HepG2 (cell line): ENCODE measurements around the gene ARL5B. TPM values are rescaled to one million over a fixed set of nuclear protein-coding genes. Genes with fewer than 3 reads are reported as not detected.

Experiments used
- ATAC-seq: fragments of 200-7000 bp; cut with Tn5 transposase; 3 replicates; pipeline ENCODE4 v1.9.1; 2020; ENCODE audit warnings: mild to moderate bottlenecking, moderate library complexity
- BruUV-seq: library from RNA; stranded (reverse); fragments of 400-500 nt; replicated peaks from 2 replicates; lab custom pipeline; 2021; lab: Mats Ljungman, UMichigan
- CTCF ChIA-PET: fragments of 300-600 bp; formaldehyde crosslinking; extraction: SDS; loops from one replicate; lab custom pipeline; 2021; ENCODE audit warnings: low total read pairs, inconsistent platforms, low intra/inter-chr PET ratio; lab: Yijun Ruan, JAX
- POLR2A ChIA-PET: fragments of 350-600 bp; sonication (Branson Sonifier 250); formaldehyde crosslinking; loops from one replicate; lab custom pipeline; 2020; ENCODE audit warnings: antibody characterized with exemption, inconsistent platforms; lab: Yijun Ruan, JAX
- DNase-seq: peaks from one replicate; pipeline ENCODE4 v3.0.0-alpha.2; 2015; ENCODE audit warnings: low spot score
- FAIRE-seq: peaks from 3 replicates; lab custom pipeline; 2011; peaks lifted over from hg19 to GRCh38; lab: Jason Lieb, UNC
- H2AFZ ChIP-seq: one replicate; pipeline ENCODE4 v1.6.1; 2011; ENCODE audit warnings: low read length, inconsistent platforms
- H3K27ac ChIP-seq: fragments of 300-600 bp; 3 replicates; pipeline ENCODE4 v1.8.0; 2011; ENCODE audit warnings: mixed run types, mild to moderate bottlenecking, mixed read lengths, low read length, inconsistent platforms; ENCODE audit not compliant: insufficient read depth; ENCODE audit errors: extremely low read length
- H3K27me3 ChIP-seq, 2 experiments: fragments of 200-600 bp in 1 of 2; 2 replicates in 1 of 2; 3 replicates in 1 of 2; pipeline versions ENCODE4 v1.6.0 to v1.8.0; 2011; ENCODE audit warnings: low read length in 2 of 2, mild to moderate bottlenecking in 2 of 2, moderate library complexity in 2 of 2, inconsistent platforms in 1 of 2; ENCODE audit not compliant: insufficient read depth in 2 of 2, control insufficient read depth in 1 of 2
- H3K36me3 ChIP-seq, 2 experiments: fragments of 200-600 bp in 1 of 2; replicated peaks in 1 of 2; 2 replicates in 1 of 2; 3 replicates in 1 of 2; pipeline versions ENCODE4 v1.5.1 to v1.8.0; 2011; ENCODE audit warnings: low read length in 2 of 2, inconsistent platforms in 1 of 2; ENCODE audit not compliant: insufficient read depth in 2 of 2, control insufficient read depth in 1 of 2
- H3K4me1 ChIP-seq: 2 replicates; pipeline ENCODE4 v1.5.1; 2012; ENCODE audit warnings: low read length, inconsistent platforms; ENCODE audit not compliant: insufficient read depth
- H3K4me2 ChIP-seq: 2 replicates; pipeline ENCODE4 v1.6.0; 2011; ENCODE audit warnings: low read depth, low read length, inconsistent platforms
- H3K4me3 ChIP-seq, 3 experiments: fragments of 200-600 bp in 1 of 3; sonication (generic), shearing (Covaris generic) in 1 of 3; replicated peaks in 1 of 3; 2 replicates each; pipeline ENCODE4 v1.5.1; 2011 to 2016; ENCODE audit warnings: low read length in 3 of 3, inconsistent platforms in 2 of 3, low read depth in 2 of 3, mild to moderate bottlenecking in 2 of 3, control low read depth in 1 of 3, mixed read lengths in 1 of 3; ENCODE audit not compliant: insufficient read depth in 1 of 3
- H3K79me2 ChIP-seq: one replicate; pipeline ENCODE4 v1.6.1; 2011; ENCODE audit warnings: low read length, inconsistent platforms; ENCODE audit not compliant: insufficient read depth
- H3K9ac ChIP-seq: 2 replicates; pipeline ENCODE4 v1.6.0; 2011; ENCODE audit warnings: mild to moderate bottlenecking, low read depth, low read length, inconsistent platforms; ENCODE audit not compliant: insufficient read depth
- H3K9me3 ChIP-seq: 2 replicates; pipeline ENCODE4 v1.5.1; 2012; ENCODE audit warnings: mild to moderate bottlenecking, low read length
- H4K20me1 ChIP-seq: 2 replicates; pipeline ENCODE4 v1.6.0; 2011; ENCODE audit warnings: inconsistent platforms, mild to moderate bottlenecking, low read length, moderate library complexity; ENCODE audit not compliant: insufficient read depth
- CBX2 ChIP-seq, 2 experiments: fragments of 200-600 bp in 1 of 2; sonication (generic); formaldehyde crosslinking in 1 of 2; IDR thresholded peaks; 2 replicates each; pipeline versions ENCODE4 v1.7.0 to v1.8.1; 2018 to 2022; ENCODE audit warnings: low read depth in 2 of 2, low read length in 1 of 2, mild to moderate bottlenecking in 1 of 2, missing genetic modification reagents in 1 of 2
- ETV6 ChIP-seq: sonication (generic); formaldehyde crosslinking; conservative IDR thresholded peaks from 2 replicates; pipeline ENCODE4 v1.4.0; 2020; ENCODE audit warnings: missing genetic modification reagents
- GLMP ChIP-seq: sonication (generic); formaldehyde crosslinking; IDR thresholded peaks from 2 replicates; pipeline ENCODE4 v1.9.0; 2021; ENCODE audit warnings: missing genetic modification reagents, mild to moderate bottlenecking, borderline replicate concordance
- HIC2 ChIP-seq: sonication (generic); formaldehyde crosslinking; IDR thresholded peaks from 2 replicates; pipeline ENCODE4 v1.9.0; 2022; ENCODE audit warnings: low read depth, missing genetic modification reagents
- IKZF4 ChIP-seq: sonication (generic); formaldehyde crosslinking; IDR thresholded peaks from 2 replicates; pipeline ENCODE4 v1.5.1; 2020; ENCODE audit warnings: borderline replicate concordance, mild to moderate bottlenecking, low read depth, missing genetic modification reagents; ENCODE audit errors: not compliant biosample characterization
- JUN ChIP-seq: sonication (generic); formaldehyde crosslinking; IDR thresholded peaks from 2 replicates; pipeline ENCODE4 v1.4.0; 2020; ENCODE audit warnings: mild to moderate bottlenecking, missing genetic modification reagents
- NFKBIZ ChIP-seq: IDR thresholded peaks from 2 replicates; pipeline ENCODE4 v1.6.1; 2018; ENCODE audit warnings: missing genetic modification reagents, missing compliant biosample characterization
- SP4 ChIP-seq: sonication (generic); formaldehyde crosslinking; IDR thresholded peaks from 2 replicates; pipeline ENCODE4 v1.8.1; 2023; ENCODE audit warnings: mild to moderate bottlenecking, missing genetic modification reagents
- TMF1 ChIP-seq: sonication (generic); formaldehyde crosslinking; IDR thresholded peaks from 2 replicates; pipeline ENCODE4 v1.8.1; 2022; ENCODE audit warnings: low read depth, missing genetic modification reagents
- ZBTB38 ChIP-seq: sonication (generic); formaldehyde crosslinking; IDR thresholded peaks from 2 replicates; pipeline ENCODE4 v1.5.1; 2020; ENCODE audit warnings: mild to moderate bottlenecking, missing genetic modification reagents
- ZNF33B ChIP-seq: sonication (generic); formaldehyde crosslinking; IDR thresholded peaks from 2 replicates; pipeline ENCODE4 v1.5.1; 2020; ENCODE audit warnings: mild to moderate bottlenecking, missing genetic modification reagents
- ZNF383 ChIP-seq: sonication (generic); formaldehyde crosslinking; IDR thresholded peaks from 2 replicates; pipeline ENCODE4 v1.4.0; 2020; ENCODE audit warnings: missing genetic modification reagents, mild to moderate bottlenecking, borderline replicate concordance
- ZNF781 ChIP-seq: sonication (generic); formaldehyde crosslinking; IDR thresholded peaks from 2 replicates; pipeline ENCODE4 v1.5.1; 2020; ENCODE audit warnings: borderline replicate concordance, mild to moderate bottlenecking, missing genetic modification reagents; ENCODE audit errors: not compliant biosample characterization
- ZNF800 ChIP-seq: sonication (generic); formaldehyde crosslinking; IDR thresholded peaks from 2 replicates; pipeline ENCODE4 v1.4.0; 2020; ENCODE audit warnings: missing genetic modification reagents
- ZNF891 ChIP-seq: sonication (generic); formaldehyde crosslinking; IDR thresholded peaks from 2 replicates; pipeline ENCODE4 v1.5.0; 2020; ENCODE audit warnings: mild to moderate bottlenecking, missing genetic modification reagents
- WGBS: methylation state at CpG from one replicate; pipeline ENCODE4 v1.1.6; 2017; ENCODE audit warnings: low lambda C conversion rate; 5-methylcytosine and 5-hydroxymethylcytosine counted together
- in situ Hi-C: cut with HindIII; loops from 2 replicates; pipeline ENCODE4 v1.10.0; 2017; ENCODE audit warnings: low pct_unique_long_range_greater_than_20kb; ENCODE audit not compliant: extremely low pct_ligation_motif_present
- intact Hi-C: fragments of 100-400 bp; cut with micrococcal nuclease; formaldehyde crosslinking; loops from one replicate; pipeline ENCODE4 v1.10.0; 2022; ENCODE audit not compliant: unreplicated experiment
- polyA plus RNA-seq, 8 experiments: library from polyadenylated mRNA; depleted of rRNA in 3 of 8; stranded (reverse) in 7 of 8; unstranded in 1 of 8; fragments of >200 nt; fragmentation: Illumina TruSeq in 4 of 8; extraction: Trizol in 4 of 8; gene quantifications; 2 replicates each; pipeline versions ENCODE4 v1.2.1 to v1.2.3, GENCODE V29; 2011 to 2016; ENCODE audit warnings: low read depth in 4 of 8, missing spikeins in 1 of 8, mixed read lengths in 1 of 8; ENCODE audit not compliant: insufficient read depth in 1 of 8
- total RNA-seq, 5 experiments: library from RNA; depleted of rRNA; stranded (reverse); fragments of >200 nt; fragmentation: Illumina TruSeq; extraction: Trizol; gene quantifications; 2 replicates each; pipeline ENCODE4 v1.2.3, GENCODE V29; 2016; ENCODE audit warnings: low read depth in 1 of 5
- TF ChIP-seq, protein P1 (sequence below): IDR thresholded peaks from 2 replicates; pipeline ENCODE4 v1.6.1; 2016; ENCODE audit warnings: low read depth, control low read depth

Gene ARL5B
- total and polyA plus RNA-seq, 2 of the 13 experiments (the other 11 are each of a cell fraction or from before 2014, with no cell fraction given): 26.6 to 32.7 TPM

GRCh38 chr10:18635995-18636394 lies 23.2 kb upstream of the ARL5B start:
- Histone ChIP-seq H3K79me2 (no peaks in the 10 kb centered on the region), H3K9me3 (no peaks in the 10 kb centered on the region), H4K20me1 (no peaks in the 10 kb centered on the region), H3K27ac (peak overlapping the region; percentile 18), H3K27me3 (no peaks in the 10 kb centered on the region), H3K4me2 (no peak overlapping the region), H3K9ac (no peak overlapping the region), H3K36me3 (no peaks in the 10 kb centered on the region), H2AFZ (no peak overlapping the region), H3K4me3 (no peak overlapping the region), H3K4me1 (peaks cover 63% of the 10 kb centered on the region)
- ATAC-seq: no peak
- in situ Hi-C loops: no loop called here
- ChIA-PET CTCF (no interaction called here), POLR2A (interaction anchor here (2.4 kb wide), 1 partner anchor 23 kb away, joined by 21 read pairs; the partner anchor contains the start of gene ARL5B)
- no TSS peak for BruUV-seq
- TF ChIP-seq JUN (CRISPR knock-in tag): no peak
- TF ChIP-seq SP4 (CRISPR knock-in tag): no peak
- no peak for TF ChIP-seq ZNF800 (CRISPR knock-in tag)
- no peak for TF ChIP-seq IKZF4 (CRISPR knock-in tag)
- TF ChIP-seq ZNF891 (CRISPR knock-in tag): no peak
- TF ChIP-seq ETV6 (CRISPR knock-in tag): no peak
- TF ChIP-seq ZNF383 (CRISPR knock-in tag): no peak
- no peak for TF ChIP-seq GLMP
- TF ChIP-seq HIC2: no peak
- no peak for TF ChIP-seq TMF1 (CRISPR knock-in tag)
- TF ChIP-seq ZBTB38 (CRISPR knock-in tag): no peak
- no peak for TF ChIP-seq ZNF33B (CRISPR knock-in tag)
- no peak for TF ChIP-seq CBX2 (IDR thresholded peaks at IDR 0.05; ENCODE audit: low read depth, low read length)
- no peak for TF ChIP-seq CBX2 (CRISPR knock-in tag; IDR thresholded peaks at IDR 0.05; ENCODE audit: low read depth)
- TF ChIP-seq, protein P1, sequence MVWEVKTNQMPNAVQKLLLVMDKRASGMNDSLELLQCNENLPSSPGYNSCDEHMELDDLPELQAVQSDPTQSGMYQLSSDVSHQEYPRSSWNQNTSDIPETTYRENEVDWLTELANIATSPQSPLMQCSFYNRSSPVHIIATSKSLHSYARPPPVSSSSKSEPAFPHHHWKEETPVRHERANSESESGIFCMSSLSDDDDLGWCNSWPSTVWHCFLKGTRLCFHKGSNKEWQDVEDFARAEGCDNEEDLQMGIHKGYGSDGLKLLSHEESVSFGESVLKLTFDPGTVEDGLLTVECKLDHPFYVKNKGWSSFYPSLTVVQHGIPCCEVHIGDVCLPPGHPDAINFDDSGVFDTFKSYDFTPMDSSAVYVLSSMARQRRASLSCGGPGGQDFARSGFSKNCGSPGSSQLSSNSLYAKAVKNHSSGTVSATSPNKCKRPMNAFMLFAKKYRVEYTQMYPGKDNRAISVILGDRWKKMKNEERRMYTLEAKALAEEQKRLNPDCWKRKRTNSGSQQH (CRISPR knock-in tag): no peak
- no peak for TF ChIP-seq ZNF781 (CRISPR knock-in tag)
- no peak for TF ChIP-seq NFKBIZ (CRISPR knock-in tag)
- WGBS: 97% methylated on average over 4 of the region's 4 CpGs
- DNase-seq: no peak
- intact Hi-C loops: no loop called here
- FAIRE-seq: no peak
